HL-60 (cell line): ENCODE measurements around the gene CLPTM1L.

ENCODE experiments used
- GABPA ChIP-seq: IDR thresholded peaks from 2 replicates; pipeline ENCODE4 v1.6.1; 2012; ENCODE audit warnings: low read depth
- POLR2AphosphoS5 ChIP-seq: IDR thresholded peaks from 2 replicates; pipeline ENCODE4 v1.6.1; 2012; ENCODE audit warnings: low read depth
- SPI1 ChIP-seq: IDR thresholded peaks from 2 replicates; pipeline ENCODE4 v1.6.1; 2012; ENCODE audit warnings: low read depth, mild to moderate bottlenecking, borderline replicate concordance
- TF ChIP-seq, protein P1 (sequence below): IDR thresholded peaks from 2 replicates; pipeline ENCODE4 v1.6.1; 2012; ENCODE audit warnings: low read depth; ENCODE audit not compliant: insufficient replicate concordance
- TF ChIP-seq, protein P2 (sequence below): IDR thresholded peaks from one replicate; pipeline ENCODE4 v1.5.1; 2011; ENCODE audit warnings: low read length, control low read depth, inconsistent platforms; ENCODE audit not compliant: insufficient read depth

DNA sequence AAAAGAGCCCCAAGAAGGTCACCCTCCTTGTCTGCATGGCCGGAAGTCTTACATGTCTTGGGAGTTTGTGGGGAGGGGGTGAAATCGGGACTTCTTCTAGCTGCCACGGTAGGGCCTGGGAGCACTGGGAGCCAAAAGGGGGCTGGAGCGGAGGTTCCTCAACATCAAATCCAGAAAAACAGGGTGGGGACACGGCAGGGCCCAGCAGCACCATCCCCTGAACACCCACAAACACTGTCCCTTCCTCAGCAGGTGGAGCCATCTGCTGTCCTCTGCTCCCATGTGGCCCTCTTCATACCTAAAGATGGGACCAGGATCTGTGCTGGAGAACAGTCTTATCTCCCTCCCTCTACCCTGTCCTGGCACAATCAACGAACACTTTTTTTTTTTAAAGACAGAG, 52.8 kb downstream of the CLPTM1L start:
- TF ChIP-seq POLR2AphosphoS5 (no peak), GABPA (no peak), SPI1 (no peak)
- TF ChIP-seq, protein P1, sequence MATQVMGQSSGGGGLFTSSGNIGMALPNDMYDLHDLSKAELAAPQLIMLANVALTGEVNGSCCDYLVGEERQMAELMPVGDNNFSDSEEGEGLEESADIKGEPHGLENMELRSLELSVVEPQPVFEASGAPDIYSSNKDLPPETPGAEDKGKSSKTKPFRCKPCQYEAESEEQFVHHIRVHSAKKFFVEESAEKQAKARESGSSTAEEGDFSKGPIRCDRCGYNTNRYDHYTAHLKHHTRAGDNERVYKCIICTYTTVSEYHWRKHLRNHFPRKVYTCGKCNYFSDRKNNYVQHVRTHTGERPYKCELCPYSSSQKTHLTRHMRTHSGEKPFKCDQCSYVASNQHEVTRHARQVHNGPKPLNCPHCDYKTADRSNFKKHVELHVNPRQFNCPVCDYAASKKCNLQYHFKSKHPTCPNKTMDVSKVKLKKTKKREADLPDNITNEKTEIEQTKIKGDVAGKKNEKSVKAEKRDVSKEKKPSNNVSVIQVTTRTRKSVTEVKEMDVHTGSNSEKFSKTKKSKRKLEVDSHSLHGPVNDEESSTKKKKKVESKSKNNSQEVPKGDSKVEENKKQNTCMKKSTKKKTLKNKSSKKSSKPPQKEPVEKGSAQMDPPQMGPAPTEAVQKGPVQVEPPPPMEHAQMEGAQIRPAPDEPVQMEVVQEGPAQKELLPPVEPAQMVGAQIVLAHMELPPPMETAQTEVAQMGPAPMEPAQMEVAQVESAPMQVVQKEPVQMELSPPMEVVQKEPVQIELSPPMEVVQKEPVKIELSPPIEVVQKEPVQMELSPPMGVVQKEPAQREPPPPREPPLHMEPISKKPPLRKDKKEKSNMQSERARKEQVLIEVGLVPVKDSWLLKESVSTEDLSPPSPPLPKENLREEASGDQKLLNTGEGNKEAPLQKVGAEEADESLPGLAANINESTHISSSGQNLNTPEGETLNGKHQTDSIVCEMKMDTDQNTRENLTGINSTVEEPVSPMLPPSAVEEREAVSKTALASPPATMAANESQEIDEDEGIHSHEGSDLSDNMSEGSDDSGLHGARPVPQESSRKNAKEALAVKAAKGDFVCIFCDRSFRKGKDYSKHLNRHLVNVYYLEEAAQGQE, result no peak
- TF ChIP-seq, protein P2, sequence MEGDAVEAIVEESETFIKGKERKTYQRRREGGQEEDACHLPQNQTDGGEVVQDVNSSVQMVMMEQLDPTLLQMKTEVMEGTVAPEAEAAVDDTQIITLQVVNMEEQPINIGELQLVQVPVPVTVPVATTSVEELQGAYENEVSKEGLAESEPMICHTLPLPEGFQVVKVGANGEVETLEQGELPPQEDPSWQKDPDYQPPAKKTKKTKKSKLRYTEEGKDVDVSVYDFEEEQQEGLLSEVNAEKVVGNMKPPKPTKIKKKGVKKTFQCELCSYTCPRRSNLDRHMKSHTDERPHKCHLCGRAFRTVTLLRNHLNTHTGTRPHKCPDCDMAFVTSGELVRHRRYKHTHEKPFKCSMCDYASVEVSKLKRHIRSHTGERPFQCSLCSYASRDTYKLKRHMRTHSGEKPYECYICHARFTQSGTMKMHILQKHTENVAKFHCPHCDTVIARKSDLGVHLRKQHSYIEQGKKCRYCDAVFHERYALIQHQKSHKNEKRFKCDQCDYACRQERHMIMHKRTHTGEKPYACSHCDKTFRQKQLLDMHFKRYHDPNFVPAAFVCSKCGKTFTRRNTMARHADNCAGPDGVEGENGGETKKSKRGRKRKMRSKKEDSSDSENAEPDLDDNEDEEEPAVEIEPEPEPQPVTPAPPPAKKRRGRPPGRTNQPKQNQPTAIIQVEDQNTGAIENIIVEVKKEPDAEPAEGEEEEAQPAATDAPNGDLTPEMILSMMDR, result no peak
